ENCODE data around the gene LHPP.

LHPP gene

DNA sequence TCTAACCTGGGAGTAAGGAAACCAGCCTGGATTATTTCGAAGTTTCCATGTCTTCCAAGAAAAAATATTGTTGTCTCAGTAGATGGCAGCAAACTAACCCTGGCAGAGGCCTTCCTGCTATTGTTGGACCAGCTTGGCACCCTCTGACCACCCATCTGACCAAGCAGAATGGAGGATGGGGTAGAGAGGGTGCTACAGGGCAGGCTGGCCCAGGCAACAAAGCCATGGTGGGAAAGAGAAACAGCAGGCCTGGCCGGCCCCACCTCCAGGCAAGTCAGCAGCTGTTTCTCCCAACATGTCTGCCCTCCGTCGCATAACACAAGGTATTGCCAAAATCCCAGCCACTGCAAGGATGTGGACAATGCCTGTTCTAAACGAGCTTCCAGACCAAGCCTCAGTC, 187.6 kb downstream of the LHPP start:
- no peak for DNase-seq

DNA sequence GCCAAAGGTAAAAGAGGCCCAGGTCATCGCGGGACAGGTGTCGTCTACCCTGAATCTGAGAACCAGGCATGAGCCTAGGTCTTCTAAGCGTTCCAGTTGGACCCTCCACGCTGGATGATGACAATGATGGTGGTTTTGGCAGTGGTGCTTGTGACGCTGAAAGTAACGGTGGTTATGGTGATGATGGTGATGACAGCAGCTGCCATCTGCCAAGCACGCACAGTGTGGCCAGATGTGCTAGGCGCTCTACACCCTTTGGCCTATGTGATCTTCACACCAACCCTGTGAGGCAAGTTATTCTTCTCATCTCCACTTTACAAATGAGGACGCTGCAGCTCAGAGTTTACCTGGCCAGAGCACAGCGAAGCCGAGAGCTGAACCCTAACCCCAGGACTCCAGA, 188.6 kb downstream of the LHPP start:
- DNase-seq, result no peak

DNA sequence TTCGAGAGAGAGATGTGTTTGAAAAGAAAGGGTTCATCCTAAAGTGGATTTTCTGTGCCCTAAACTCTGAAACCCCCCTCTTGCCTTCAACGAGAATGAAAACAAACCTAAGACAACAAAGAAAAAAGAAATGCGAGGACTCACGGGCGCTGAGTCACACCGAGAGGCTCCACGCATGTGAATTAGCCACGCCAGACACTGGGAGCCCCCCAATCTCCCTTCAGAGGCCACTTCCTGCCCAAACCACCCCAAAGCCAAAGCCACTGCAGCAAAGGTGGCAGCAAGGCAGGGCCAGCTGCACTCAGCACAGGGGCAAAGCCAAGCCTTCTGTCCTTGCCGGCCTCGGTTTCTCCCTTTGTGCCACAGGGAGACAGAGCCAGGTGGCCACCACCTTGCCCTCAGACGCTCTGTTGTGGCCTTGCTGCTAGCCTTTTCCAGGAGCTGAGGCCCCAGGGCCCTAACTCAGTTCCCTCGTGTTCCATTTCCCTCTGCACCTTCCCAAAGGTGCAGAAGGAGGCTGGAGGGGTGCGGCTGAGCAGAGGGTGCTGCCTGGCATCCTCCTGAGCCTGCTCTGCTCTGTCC, 189.3 kb downstream of the LHPP start:
- no peak for DNase-seq

DNA sequence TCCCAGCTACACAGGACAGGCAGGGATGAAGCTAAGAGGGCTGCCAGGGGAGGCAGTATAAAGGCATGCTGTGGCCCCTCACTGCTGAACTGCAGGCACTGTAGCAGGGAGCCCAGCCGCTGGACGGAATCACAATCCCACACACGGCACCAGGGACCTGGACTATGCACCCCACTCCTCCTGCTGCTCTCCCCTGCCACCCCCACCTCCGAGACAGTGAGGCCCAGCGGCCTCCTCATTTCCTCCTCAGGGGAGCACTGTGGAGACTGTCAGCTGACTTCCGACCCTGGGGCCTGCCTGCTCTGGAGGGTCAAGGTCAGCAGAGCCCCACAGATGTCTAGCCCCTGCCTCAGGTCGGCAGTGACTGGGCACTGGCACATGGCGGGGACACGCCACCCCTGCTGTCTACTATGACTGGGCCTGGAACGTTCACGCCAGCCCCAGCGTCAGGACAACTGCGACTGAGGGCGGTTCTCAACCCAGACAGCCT, 189.8 kb downstream of the LHPP start:
- no peak for DNase-seq

DNA sequence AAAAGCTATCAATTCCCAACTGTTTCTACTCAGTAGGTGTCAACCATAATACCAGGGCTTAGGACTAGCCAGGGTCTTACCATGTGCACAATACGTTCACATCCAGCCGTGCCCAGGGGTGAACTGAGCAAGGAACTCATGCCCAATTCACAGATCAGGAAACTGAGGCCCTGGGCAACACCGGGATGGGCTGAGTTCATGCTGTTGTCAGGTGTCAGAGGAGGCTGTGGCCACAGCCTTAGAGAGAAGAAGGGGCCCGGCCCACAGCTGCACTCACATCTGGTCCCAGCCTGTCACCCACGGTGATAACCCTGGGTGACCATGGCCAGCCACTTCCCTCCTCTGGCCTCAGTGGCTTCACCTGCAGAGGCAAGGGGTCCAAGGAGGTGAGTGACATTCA, 190.6 kb downstream of the LHPP start:
- no peak for DNase-seq

DNA sequence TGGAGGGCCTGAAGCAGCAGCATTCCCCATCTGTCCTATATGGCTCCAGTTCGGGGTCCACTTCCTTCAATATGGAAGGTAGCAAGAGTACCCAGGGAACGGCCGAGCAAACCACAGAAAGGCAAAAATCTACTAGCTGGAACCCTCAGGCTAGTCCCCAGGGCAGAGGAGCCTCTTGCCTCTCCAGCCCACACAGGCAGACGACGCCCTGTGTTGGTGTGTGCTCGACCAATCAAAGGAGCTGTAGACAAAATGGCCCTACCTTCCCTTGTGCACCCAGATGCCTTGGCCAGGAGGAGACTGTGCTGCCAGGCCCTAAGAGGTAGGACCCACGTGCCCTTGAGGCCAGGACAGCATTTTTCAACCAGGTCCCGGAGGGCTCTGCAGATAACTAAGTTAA, 191.1 kb downstream of the LHPP start:
- DNase-seq, result no peak

DNA sequence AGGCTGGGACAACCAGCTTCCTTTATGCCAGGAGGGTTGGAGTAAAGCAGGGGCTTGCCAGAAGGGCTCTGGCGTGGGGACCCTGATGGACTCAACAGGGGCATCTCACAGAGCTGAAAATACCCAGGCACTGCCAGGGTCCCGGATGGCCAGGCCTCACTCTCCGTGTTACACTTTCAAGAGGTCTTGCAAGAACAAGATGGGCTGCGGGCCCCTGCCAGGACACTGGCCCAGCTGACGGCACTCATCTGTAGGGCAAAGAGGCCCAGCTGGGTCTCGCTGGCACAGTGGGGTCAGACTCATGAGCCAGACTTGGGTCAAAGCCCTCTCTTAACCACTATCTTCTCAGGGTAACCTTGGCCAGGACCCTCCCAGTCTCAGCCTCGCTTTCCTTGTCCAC, 191.7 kb downstream of the LHPP start:
- no peak for DNase-seq

DNA sequence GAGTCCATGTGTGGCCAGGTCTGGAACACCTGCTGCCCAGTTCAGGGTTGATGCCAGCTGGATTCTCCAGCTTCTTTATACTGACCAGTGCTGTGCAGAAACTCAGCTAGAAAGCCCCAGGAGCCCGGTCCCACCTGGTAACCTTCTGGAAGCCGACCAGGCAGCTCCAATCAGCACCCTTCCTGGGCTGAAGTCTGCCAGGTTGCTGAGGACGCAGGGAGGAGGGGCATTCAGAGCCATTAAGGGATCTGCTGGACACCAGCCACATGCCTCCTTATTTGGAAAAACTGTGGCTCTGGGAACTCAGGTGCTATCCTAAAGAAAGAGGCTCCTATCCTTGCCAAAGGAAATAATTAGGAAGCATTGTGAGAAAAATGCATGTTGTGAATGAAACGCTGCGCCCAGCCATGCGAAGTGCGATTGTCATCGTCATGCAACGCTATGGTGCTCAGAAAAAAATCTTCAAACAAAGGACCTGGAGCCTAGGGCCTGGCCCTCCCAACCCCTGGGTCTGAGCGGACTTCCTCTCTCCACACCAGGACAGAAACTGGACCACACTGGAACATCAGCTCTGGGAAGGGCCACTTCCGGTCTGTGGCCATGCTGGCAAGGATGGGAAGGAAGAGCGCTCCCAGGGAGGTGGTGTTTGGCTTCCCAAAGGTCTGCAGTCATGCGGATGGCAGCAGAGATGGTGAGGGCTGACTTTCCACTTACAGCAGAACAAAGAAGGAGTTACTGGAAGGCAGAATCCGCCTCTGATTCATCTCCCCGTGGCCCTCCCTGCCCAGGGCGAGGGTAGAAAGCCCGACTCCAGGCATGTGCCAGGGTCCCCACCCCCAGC, 192.4 kb downstream of the LHPP start:
- DNase-seq, result peak; percentile 58 to 86

DNA sequence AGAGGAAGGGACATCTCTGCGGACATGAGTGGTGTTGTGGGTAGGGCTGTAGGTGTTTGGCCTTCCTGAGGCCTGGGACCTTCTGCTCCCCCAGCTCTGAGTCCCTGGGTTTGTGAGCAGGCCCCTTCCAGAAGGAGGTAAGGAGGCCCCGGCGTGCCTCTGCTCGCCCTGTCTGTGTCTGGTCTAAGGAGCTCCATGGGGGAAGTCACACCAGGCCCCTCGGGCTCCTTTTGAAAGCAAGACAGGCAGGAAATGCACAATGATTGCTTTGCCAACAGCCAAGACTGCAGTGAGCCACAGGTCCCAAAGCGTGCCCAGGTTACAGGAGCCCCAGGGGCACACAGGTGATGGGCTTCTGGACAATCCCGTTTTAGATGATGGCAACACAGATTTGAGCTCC, 193.1 kb downstream of the LHPP start:
- no peak for DNase-seq

DNA sequence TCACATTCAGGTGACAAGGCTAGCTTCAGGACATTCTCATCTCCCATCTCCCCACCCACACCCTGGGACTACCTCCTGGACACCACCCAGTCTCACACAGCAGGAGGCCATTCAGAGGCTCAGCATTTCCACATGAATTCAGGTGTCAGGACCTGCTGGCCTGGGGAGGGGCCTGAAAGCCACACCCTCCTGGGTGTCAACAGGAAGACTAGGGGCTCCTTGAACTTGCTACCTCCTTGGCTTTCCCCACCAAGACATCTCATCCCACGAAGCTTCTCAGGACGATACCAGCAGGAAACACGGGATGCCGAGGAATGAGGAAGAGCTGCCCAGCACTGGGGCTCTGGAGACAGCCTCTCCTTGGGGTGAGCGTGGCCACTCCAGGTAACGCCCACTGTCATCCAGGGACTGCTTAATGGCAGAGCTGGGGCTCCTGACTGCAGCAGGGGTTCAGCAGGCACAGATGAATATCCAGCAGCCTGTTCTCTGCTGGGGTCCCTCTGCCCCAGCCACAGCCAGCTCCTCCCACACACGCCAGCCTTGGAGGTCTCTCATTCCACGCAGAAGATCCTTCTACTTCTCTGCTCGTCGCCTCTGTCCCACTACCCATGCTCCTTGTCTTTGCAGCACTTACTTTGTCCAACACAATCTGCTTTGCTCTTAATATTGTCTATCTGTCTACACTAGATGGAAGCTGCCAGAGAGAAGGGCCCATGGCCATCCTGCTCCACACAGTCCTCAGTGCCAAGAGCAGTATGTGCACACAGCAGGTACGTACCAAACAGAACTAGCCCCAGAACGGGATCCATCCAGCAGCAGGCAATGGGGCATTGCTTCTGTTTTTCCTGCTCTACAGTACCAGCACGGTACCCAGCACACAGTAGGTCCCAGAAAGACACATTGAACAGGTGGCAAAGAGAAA, 193.8 kb downstream of the LHPP start:
- DNase-seq, result no peak

DNA sequence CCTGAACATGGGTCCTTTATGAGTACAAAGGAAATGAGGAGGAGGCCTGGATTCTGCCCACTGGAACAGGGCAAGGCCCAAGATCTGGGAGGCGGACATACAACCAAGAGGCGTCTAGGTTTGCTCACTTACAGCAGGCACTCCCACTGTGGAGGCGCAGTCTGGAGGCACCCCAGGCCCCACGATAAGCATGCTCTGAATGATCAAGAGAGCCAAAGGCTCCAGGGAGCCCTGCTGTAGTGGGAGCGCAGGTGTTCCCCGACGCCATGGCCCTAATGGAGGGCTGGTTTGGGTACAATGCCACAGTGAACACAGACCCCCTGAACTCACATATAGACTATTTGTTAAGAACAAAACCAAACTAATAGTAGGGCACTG, 194.5 kb downstream of the LHPP start:
- DNase-seq, result no peak

DNA sequence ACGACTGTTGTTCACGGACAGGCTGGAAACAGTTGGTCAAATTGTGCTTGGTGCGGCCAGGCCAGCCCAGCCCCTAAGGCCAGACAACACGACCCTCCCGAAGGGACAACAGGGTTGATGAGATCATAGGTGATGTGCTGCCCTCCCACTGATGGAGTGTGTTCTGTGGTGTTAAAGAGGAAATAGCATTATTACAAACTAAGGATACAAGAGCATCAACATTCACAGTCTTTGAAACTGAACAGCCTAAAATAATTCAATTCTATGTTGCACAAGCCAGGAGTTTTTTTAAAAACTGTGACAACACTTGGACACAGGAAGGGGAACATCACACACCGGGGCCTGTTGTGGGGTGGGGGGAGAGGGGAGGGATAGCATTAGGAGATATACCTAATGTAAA, 194.9 kb downstream of the LHPP start:
- no peak for DNase-seq

DNA sequence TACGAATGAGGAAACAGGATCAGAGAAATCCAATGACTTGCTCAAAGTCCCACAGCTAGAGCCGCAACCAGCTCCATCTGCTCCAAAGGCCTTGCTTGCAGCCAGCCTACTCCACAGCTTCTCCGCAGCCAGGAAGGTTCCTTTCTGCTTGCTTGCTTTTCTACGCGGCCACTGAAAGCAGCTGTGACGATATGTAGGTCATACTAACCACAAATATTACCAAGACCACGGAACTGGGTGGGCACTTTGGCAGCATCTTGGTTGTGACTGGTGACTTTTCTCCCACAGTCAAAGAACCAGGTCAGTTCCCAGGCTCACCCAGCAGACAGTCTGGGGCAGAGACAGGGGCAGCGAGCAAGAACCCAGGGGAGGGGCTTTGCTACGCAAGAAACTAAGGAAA, 196.2 kb downstream of the LHPP start:
- DNase-seq, result no peak

DNA sequence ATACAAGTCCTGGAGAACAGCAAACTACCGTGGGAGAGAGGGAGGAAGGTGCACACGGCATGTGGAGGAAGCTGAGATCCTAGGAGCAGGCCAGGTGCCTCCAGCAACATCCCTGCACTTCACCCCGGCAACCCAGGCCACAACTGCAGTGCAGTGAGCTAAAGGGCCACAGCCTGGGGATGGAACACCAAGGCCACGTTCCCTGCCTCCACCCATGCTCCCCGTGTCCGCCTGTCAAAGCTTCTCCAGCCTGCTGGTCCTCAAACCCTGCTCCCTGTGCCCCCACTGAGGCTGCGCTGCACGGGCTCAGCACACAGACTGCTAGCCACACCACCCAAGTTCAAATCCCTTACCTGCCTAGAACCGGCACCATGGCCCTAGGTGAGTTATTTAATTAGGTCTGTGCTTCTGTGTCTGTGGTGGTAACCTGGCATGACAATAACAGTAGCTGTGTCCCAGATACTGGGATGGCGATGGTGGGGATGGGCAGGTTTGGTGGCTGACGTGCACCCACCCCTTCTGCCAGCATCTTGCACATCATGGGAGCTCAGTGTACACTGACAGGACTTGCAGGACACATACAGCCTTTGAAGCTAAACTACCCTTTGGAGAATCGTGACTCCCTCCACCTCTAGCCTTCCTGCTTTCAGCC, 197.1 kb downstream of the LHPP start:
- no peak for DNase-seq

DNA sequence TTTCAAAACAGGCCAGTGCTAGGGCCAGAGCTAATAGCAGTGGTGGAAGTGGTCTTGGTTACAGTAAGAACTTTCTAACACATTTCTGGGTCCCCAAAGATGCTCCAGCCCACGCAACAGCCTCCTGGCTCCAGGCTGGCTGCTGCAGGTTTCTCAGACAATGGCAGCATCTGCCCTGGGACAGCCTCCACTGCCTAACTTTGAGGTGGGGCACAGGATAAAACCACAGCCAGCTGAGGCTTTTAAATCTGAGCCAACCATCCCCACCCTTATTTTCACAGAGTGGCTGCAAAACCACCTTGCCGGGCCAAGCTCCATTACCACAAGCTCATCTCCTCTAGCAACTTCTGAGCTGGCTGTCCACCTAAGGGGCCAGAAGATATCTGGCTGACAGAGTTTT, 197.8 kb downstream of the LHPP start:
- DNase-seq, result no peak

DNA sequence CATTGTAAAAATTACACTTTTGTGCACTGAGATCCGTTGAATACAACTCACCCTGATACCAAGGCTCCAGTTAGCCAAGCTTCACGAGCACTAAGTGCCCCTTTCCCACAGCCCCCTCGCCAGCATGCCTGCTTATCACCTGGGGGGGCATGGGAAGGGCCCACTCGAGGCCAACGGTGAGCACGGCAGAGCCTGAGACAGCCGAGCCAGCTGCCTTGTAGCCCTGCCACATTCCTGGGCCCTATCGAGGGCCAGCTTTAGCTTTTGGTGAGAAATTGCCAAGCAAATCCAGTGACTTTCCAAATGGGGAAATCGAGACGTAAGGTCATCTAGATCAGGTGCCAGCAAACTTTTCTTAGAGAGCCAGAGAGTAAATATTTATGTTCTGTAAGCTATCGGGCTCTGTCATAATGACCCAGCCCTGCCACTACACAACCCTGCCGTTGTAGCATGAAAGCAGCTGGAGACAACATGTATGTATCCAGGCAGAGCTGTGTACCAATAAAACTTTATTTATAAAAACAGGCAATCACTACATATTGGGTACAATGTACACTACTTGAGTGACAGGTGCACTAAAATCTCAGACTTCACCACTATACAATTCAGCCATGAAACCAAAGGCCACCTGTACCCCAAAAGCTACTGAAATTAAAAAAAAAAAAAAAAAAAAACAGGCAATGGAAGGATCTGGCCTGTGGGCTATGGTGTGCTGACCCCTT, 198.9 kb downstream of the LHPP start:
- DNase-seq, result no peak

DNA sequence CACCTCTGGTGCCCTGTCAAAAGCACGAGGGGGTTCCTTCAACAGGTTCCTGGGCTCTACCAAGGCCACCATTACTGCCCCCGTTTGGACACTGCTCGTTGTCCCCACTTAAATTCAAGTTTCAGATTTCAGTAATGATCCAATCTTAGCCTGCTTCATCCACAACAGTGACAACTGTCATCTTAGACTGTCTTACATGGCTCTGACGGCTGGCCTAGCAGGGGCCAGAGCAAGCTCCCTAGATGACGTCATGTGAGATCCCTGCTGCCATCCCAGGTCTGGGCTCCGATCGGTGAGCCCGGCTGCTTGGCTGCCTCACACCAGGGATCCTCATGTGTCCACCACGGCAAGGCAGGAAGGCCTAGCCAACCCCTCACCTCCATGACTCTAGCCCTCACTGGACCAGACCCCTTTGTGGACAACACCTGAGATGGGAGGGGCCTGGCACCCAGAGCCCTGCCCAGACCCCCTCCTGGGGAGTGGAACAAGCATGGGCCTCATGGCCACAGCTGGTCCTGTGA, 200.1 kb downstream of the LHPP start:
- DNase-seq, result no peak

DNA sequence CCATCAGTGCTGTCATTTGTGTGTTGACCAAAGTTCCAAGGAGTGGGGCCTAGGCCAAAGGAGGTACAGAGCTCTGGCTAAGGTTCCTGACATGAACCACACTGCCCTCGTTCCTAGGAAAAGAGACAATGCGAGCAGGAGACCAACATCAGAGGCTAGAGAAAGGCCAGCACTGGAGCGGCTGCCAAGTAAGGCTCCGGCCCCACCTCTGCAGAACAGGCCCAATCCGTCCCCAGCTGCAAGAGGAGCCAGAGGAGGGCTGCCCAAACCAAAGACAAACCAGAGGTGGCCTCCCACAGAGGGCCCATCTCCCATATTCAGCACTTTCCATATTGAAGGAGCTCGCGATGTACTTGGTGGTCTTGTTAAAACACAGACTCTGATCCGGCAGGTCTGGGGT, 201.6 kb downstream of the LHPP start:
- DNase-seq, result no peak

Measured in NCI-H2081 (cell line).